HepG2 (cell line): ENCODE results near the gene HTR7. TPM values are rescaled to one million over a fixed set of nuclear protein-coding genes. Genes with fewer than 3 reads are reported as not detected.

ENCODE experiments used
- DNMT1 ChIP-seq: sonication (generic); formaldehyde crosslinking; IDR thresholded peaks from 2 replicates; pipeline ENCODE4 v1.5.1; 2020; ENCODE audit warnings: mild to moderate bottlenecking, missing genetic modification reagents
- HNRNPUL1 ChIP-seq: fragments of 200-400 bp; formaldehyde crosslinking; IDR thresholded peaks from 2 replicates; pipeline ENCODE4 v1.6.1; 2017; ENCODE audit warnings: low read depth, mild to moderate bottlenecking, low read length, moderate library complexity
- KDM3A ChIP-seq: IDR thresholded peaks from 2 replicates; pipeline ENCODE4 v1.6.1; 2018; ENCODE audit warnings: low read depth, missing compliant biosample characterization
- PHF20 ChIP-seq: sonication (generic); formaldehyde crosslinking; IDR thresholded peaks from 2 replicates; pipeline ENCODE4 v1.5.0; 2020; ENCODE audit warnings: mild to moderate bottlenecking, missing genetic modification reagents
- POLR2AphosphoS5 ChIP-seq: IDR thresholded peaks from 2 replicates; pipeline ENCODE4 v1.6.1; 2012; ENCODE audit warnings: low read depth, low read length
- RNF2 ChIP-seq: fragments of 450-650 bp; conservative IDR thresholded peaks from 2 replicates; pipeline ENCODE4 v1.6.1; 2016; ENCODE audit warnings: low read depth
- SRF ChIP-seq: IDR thresholded peaks from 2 replicates; pipeline ENCODE4 v1.6.1; 2011; ENCODE audit warnings: mild to moderate bottlenecking, low read depth, low read length, moderate library complexity
- SRSF4 ChIP-seq: fragments of 200-400 bp; formaldehyde crosslinking; IDR thresholded peaks from one replicate; pipeline ENCODE4 v1.6.1; 2018; ENCODE audit warnings: mild to moderate bottlenecking, low read depth, low read length, moderate library complexity; ENCODE audit not compliant: poor library complexity, severe bottlenecking
- YEATS2 ChIP-seq: sonication (generic); formaldehyde crosslinking; IDR thresholded peaks from 2 replicates; pipeline ENCODE4 v1.4.0; 2020; ENCODE audit warnings: missing genetic modification reagents, borderline replicate concordance
- ZBTB1 ChIP-seq: sonication (generic); formaldehyde crosslinking; IDR thresholded peaks from 2 replicates; pipeline ENCODE4 v1.4.0; 2020; ENCODE audit warnings: missing genetic modification reagents, borderline replicate concordance
- ZFYVE20 ChIP-seq: sonication (generic); formaldehyde crosslinking; IDR thresholded peaks from 2 replicates; pipeline ENCODE4 v1.8.0; 2023; ENCODE audit warnings: low read depth, mild to moderate bottlenecking, moderate library complexity, missing genetic modification reagents, borderline replicate concordance
- ZNF124 ChIP-seq: sonication (generic); formaldehyde crosslinking; IDR thresholded peaks from 2 replicates; pipeline ENCODE4 v1.4.0; 2020; ENCODE audit warnings: missing genetic modification reagents
- ZNF33B ChIP-seq: sonication (generic); formaldehyde crosslinking; IDR thresholded peaks from 2 replicates; pipeline ENCODE4 v1.5.1; 2020; ENCODE audit warnings: mild to moderate bottlenecking, missing genetic modification reagents
- ZNF431 ChIP-seq: sonication (generic); formaldehyde crosslinking; IDR thresholded peaks from 2 replicates; pipeline ENCODE4 v1.9.0; 2022; ENCODE audit warnings: missing genetic modification reagents, low read depth, mild to moderate bottlenecking, borderline replicate concordance
- ZNF446 ChIP-seq: sonication (generic); formaldehyde crosslinking; IDR thresholded peaks from 2 replicates; pipeline ENCODE4 v1.5.0; 2020; ENCODE audit warnings: mild to moderate bottlenecking, missing genetic modification reagents
- ZNF768 ChIP-seq: sonication (generic); formaldehyde crosslinking; IDR thresholded peaks from 2 replicates; pipeline ENCODE4 v1.4.0; 2020; ENCODE audit warnings: missing genetic modification reagents
- ZNF782 ChIP-seq: sonication (generic); formaldehyde crosslinking; IDR thresholded peaks from 2 replicates; pipeline ENCODE4 v1.4.0; 2020; ENCODE audit warnings: missing genetic modification reagents, mild to moderate bottlenecking, borderline replicate concordance
- ZSCAN25 ChIP-seq: sonication (generic); formaldehyde crosslinking; IDR thresholded peaks from 2 replicates; pipeline ENCODE4 v1.8.0; 2022; ENCODE audit warnings: mild to moderate bottlenecking, missing genetic modification reagents
- polyA plus RNA-seq, 8 experiments: library from polyadenylated mRNA; depleted of rRNA in 3 of 8; stranded (reverse) in 7 of 8; unstranded in 1 of 8; fragments of >200 nt; fragmentation: Illumina TruSeq in 4 of 8; extraction: Trizol in 4 of 8; gene quantifications; 2 replicates each; pipeline versions ENCODE4 v1.2.1 to v1.2.3, GENCODE V29; 2011 to 2016; ENCODE audit warnings: low read depth in 4 of 8, missing spikeins in 1 of 8, mixed read lengths in 1 of 8; ENCODE audit not compliant: insufficient read depth in 1 of 8
- total RNA-seq, 5 experiments: library from RNA; depleted of rRNA; stranded (reverse); fragments of >200 nt; fragmentation: Illumina TruSeq; extraction: Trizol; gene quantifications; 2 replicates each; pipeline ENCODE4 v1.2.3, GENCODE V29; 2016; ENCODE audit warnings: low read depth in 1 of 5
- TF ChIP-seq, protein P1 (sequence below): sonication (generic); formaldehyde crosslinking; IDR thresholded peaks from 2 replicates; pipeline ENCODE4 v1.5.1; 2020; ENCODE audit warnings: missing genetic modification reagents, mild to moderate bottlenecking, borderline replicate concordance
- TF ChIP-seq, protein P2 (sequence below): sonication (generic); formaldehyde crosslinking; IDR thresholded peaks from 2 replicates; pipeline ENCODE4 v1.5.0; 2020; ENCODE audit warnings: missing genetic modification reagents
- TF ChIP-seq, protein P3 (sequence below): sonication (generic); formaldehyde crosslinking; IDR thresholded peaks from 2 replicates; pipeline ENCODE4 v1.4.0; 2020; ENCODE audit warnings: missing genetic modification reagents
- TF ChIP-seq, protein P4 (sequence below): sonication (generic); formaldehyde crosslinking; IDR thresholded peaks from 2 replicates; pipeline ENCODE4 v1.5.0; 2020; ENCODE audit warnings: missing genetic modification reagents, mild to moderate bottlenecking, borderline replicate concordance

Gene HTR7
- total and polyA plus RNA-seq, 2 of the 13 experiments (the other 11 are each of a cell fraction or from before 2014, with no cell fraction given), result 0.04 TPM; not detected in 1

GRCh38 chr10:90871766-90872647 is 14.2 kb upstream of the HTR7 start, which contains the start of gene RPP30 (continued):
- TF ChIP-seq YEATS2 (CRISPR knock-in tag), result peak; percentile 73
- TF ChIP-seq KDM3A (CRISPR knock-in tag), result no peak
- TF ChIP-seq, protein P1, sequence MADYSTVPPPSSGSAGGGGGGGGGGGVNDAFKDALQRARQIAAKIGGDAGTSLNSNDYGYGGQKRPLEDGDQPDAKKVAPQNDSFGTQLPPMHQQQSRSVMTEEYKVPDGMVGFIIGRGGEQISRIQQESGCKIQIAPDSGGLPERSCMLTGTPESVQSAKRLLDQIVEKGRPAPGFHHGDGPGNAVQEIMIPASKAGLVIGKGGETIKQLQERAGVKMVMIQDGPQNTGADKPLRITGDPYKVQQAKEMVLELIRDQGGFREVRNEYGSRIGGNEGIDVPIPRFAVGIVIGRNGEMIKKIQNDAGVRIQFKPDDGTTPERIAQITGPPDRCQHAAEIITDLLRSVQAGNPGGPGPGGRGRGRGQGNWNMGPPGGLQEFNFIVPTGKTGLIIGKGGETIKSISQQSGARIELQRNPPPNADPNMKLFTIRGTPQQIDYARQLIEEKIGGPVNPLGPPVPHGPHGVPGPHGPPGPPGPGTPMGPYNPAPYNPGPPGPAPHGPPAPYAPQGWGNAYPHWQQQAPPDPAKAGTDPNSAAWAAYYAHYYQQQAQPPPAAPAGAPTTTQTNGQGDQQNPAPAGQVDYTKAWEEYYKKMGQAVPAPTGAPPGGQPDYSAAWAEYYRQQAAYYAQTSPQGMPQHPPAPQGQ (CRISPR knock-in tag), result no peak
- TF ChIP-seq PHF20 (CRISPR knock-in tag), result peak; percentile 83
- TF ChIP-seq RNF2, result peak; percentile 58; the same call in 1 of the 2 replicates
- TF ChIP-seq ZNF431, result no peak
- TF ChIP-seq SRF, result no peak
- 0 out of 2 replicates have a peak, but pooled peaks have one; percentile 35 for TF ChIP-seq ZSCAN25
- 0 out of 2 replicates have a peak, but pooled peaks have one; percentile 49 for TF ChIP-seq ZFYVE20 (CRISPR knock-in tag)
- peak; percentile 49; the same call in 1 of the 2 replicates for TF ChIP-seq ZNF768 (CRISPR knock-in tag)
- TF ChIP-seq ZNF446 (CRISPR knock-in tag), result no peak
- TF ChIP-seq ZNF782, result no peak
- TF ChIP-seq HNRNPUL1, result no peak
- TF ChIP-seq, protein P2, sequence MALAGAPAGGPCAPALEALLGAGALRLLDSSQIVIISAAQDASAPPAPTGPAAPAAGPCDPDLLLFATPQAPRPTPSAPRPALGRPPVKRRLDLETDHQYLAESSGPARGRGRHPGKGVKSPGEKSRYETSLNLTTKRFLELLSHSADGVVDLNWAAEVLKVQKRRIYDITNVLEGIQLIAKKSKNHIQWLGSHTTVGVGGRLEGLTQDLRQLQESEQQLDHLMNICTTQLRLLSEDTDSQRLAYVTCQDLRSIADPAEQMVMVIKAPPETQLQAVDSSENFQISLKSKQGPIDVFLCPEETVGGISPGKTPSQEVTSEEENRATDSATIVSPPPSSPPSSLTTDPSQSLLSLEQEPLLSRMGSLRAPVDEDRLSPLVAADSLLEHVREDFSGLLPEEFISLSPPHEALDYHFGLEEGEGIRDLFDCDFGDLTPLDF (CRISPR knock-in tag), result peak; percentile 56; the same call in 1 of the 2 replicates
- TF ChIP-seq, protein P3, sequence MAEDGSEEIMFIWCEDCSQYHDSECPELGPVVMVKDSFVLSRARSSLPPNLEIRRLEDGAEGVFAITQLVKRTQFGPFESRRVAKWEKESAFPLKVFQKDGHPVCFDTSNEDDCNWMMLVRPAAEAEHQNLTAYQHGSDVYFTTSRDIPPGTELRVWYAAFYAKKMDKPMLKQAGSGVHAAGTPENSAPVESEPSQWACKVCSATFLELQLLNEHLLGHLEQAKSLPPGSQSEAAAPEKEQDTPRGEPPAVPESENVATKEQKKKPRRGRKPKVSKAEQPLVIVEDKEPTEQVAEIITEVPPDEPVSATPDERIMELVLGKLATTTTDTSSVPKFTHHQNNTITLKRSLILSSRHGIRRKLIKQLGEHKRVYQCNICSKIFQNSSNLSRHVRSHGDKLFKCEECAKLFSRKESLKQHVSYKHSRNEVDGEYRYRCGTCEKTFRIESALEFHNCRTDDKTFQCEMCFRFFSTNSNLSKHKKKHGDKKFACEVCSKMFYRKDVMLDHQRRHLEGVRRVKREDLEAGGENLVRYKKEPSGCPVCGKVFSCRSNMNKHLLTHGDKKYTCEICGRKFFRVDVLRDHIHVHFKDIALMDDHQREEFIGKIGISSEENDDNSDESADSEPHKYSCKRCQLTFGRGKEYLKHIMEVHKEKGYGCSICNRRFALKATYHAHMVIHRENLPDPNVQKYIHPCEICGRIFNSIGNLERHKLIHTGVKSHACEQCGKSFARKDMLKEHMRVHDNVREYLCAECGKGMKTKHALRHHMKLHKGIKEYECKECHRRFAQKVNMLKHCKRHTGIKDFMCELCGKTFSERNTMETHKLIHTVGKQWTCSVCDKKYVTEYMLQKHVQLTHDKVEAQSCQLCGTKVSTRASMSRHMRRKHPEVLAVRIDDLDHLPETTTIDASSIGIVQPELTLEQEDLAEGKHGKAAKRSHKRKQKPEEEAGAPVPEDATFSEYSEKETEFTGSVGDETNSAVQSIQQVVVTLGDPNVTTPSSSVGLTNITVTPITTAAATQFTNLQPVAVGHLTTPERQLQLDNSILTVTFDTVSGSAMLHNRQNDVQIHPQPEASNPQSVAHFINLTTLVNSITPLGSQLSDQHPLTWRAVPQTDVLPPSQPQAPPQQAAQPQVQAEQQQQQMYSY (CRISPR knock-in tag), result no peak
- TF ChIP-seq, protein P4, sequence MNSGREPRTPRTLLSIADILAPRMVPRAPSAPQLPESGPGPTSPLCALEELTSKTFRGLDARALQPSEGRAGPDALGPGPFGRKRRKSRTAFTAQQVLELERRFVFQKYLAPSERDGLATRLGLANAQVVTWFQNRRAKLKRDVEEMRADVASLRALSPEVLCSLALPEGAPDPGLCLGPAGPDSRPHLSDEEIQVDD (CRISPR knock-in tag), result no peak
- peak; percentile 83 for TF ChIP-seq POLR2AphosphoS5
- TF ChIP-seq ZNF33B, result no peak
- TF ChIP-seq ZBTB1 (CRISPR knock-in tag), result no peak
- 0 out of 2 replicates have a peak, but pooled peaks have one; percentile 50 for TF ChIP-seq DNMT1 (CRISPR knock-in tag)
- TF ChIP-seq ZNF124 (CRISPR knock-in tag), result no peak
- TF ChIP-seq SRSF4, result no peak
